Daoy (cell line): Measurements from ENCODE around the gene RSAD2. TPM values are rescaled to one million over a fixed set of nuclear protein-coding genes. Genes with fewer than 3 reads are reported as not detected.
"Not testable (repeated sequence)": the region's sequence is repeated elsewhere in the genome, so short reads cannot be mapped to it uniquely, and the experiment has no call there.

Experiments
- DNase-seq: peaks from one replicate; pipeline ENCODE4 v3.0.0-alpha.2; 2015; ENCODE audit warnings: low read depth
- total RNA-seq: library from RNA; depleted of rRNA; stranded (reverse); fragments of >200 nt; shearing (Covaris generic); gene quantifications from 2 replicates; pipeline ENCODE4 v1.2.3, GENCODE V29; 2014

Gene RSAD2
- total RNA-seq, 1 experiment from 2014 or later = 3.0 TPM

DNA sequence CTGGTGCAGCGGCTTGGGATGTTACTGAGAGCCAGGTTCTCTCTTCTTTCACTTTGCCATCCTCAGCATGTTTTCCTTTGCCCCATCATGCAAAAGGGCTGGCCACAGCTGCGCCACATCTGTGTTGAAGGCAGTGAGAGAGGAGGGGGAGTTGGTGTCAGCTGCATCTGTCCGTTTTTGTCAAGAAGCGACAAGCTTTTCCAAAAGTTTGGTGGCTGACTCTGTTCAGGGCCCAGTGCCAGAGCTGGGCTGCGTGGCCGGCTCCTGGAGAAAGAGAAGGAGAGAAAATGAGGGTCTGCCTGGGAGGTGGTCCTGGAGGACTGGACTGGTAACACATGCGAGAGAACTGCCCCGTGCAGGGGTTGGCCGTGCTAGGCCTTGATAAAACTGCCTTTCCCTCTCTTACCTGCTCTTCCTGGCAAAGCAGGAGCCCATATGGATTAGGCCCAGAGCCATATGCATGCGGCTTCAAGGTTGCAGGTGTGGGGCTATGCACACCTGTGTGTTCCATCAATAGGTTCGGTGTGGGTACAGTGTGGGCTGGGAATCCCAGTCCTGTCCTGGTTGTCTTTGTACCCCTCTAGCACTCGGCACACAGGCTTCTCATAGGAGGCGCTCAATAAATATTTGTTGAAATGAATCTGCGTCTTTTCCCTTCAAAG is 48.6 kb downstream of the RSAD2 start:
- no peak for DNase-seq

DNA sequence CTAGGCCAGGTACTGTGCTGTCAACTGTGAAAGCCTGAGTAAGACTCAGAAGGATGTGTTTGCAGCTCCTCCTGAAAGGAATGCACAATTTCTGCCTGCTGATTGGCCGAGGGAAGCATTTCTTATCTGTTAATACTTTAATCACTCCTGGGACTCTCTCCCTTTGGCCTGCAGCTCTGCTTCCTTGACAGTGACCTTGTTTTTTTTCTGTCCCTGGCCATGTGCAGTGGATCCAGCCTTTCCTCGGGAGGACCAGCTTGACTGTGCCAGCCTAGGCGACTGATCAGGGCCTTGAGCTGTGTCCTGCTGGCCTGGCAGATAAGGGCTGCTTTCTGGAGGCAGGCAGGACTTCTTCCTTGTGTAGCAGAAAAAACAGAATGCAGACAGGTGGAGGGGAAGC is 49.6 kb downstream of the RSAD2 start:
- DNase-seq = no peak

DNA sequence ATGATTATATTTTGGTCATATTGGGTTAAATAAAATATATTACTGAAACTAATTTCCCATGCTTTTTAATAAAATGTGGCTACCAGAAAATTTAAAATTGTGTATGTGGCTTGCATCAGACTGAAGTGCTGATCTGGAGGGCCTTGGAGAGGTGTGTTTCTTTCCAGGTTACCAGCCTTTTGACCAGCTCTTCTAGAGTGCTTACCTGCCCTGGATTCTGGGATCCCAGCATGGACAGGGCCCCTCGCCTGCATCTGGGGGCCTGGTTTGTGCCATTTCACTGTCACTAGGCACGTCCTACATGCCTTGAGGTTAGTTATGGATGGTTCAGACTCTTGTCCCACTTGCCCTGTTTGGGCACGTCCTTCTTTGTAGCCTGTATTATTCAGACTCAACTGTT is 50.2 kb downstream of the RSAD2 start:
- DNase-seq = no peak

DNA sequence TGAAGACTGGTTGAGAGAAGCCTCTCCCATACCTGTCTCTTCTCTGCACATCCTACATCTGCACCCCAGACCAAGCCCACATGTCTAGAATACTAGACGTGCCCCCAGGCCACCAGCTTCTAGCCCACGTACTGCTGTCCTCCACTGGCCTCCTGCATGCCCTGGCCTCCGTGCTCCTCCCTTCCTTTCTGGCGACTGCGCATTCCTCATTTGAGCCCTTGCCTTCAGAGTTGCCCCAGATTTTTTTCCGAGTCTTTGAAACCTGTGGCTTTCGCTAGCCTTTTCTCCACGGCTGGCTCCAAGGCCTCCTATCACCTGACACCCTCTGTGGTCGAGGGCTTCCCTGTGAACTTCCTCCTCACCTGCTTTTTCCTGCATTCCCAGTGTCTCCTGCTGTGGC is 50.9 kb downstream of the RSAD2 start:
- no peak for DNase-seq

DNA sequence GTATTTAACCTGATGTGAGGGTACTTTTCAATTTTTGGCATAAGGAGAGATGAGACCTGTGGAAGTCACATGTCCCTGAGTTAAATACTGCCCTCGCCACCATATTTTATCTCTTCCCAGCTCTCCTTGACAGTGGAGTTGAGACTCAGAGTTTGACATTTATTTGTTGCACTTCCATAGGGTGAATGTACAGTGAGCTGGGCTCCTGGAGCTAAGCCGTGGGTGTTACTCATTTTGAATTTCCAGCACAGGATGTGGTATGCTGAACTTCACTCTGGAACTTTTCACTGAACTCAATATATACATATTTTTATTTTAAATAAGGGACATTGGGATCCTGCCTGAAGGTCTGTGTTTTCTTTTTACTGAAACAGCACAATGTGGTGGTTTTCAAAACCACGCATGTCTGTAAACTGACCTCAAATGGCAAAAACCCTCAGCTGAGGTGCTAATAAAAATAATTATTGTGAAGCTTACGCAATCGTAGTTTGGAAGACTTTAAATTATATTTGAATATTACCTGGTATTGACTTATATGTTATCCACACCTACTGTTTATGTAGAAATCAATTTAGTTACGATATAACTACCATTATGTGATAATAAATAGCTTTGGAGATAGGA is 51.7 kb downstream of the RSAD2 start:
- peak; percentile 44 for DNase-seq

DNA sequence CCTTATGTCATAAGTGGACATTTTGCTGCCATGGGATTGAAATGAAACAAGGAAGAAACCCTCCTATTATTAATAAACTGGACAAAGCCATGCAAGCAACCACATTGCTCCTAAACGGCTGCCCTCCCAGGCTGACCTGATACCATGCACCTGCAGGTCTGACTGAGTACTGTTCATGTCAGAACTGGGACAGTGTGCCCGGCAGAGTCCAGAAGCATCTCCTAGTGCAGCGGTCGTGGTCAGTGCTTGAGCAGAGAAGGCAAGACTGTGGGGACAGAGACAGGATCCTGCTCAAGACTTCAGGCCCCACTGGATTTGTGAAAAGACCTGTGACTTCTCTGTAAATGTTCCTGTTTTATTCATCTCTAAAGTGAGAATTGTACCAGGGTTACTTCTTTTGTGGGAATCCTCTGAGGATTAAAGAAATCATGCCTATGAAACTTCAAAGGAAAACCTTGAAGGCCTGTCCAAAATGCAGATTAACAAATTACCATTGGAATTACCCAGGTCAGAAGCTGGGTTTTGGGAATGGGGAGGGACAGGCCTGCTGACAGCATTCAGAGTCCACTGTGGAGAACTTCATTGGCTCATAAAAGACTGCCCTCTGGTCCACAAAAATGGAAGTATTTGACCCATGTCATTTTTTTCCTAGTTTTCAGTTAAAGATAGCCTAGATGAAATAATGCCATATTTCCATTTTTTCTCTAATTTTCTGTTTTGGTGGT is 53.5 kb downstream of the RSAD2 start:
- DNase-seq = no peak

DNA sequence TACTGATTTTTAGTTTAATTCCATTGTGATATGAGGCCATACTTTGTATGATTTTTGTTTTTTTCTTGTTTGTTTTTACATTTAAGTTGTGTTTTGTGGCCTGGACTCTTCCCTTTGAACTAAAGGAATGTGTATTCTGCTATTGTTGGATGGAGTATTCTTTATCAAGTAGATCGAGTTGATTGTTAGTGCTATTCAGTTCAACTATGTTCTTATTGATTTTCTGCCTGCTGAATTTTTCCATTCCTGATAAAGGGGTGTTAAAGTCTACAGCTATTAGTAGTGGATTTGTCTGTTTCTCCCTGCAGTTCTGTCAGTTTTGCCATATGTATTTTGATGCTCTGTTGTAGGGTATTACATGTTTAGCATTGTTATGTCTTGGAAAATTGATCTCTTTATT is 54.2 kb downstream of the RSAD2 start:
- DNase-seq = no peak

DNA sequence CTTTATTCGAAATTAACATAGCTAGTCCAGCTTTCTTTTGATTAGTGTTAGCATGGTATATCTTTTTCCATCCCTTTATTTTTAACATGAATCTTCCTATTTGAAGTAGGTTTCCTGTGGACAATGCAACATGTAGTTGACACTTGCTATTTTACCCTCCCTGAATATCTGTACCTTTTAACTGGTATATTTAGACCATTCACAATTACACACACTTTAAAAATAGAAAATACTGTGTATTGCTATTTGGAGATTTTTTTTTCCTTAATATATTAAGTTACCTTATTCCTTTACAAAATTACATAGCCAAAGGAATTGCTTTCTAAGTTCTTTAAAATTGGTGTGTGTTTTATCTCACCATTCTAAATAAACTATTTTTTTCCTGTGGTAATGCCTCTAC is 54.6 kb downstream of the RSAD2 start:
- no peak for DNase-seq

DNA sequence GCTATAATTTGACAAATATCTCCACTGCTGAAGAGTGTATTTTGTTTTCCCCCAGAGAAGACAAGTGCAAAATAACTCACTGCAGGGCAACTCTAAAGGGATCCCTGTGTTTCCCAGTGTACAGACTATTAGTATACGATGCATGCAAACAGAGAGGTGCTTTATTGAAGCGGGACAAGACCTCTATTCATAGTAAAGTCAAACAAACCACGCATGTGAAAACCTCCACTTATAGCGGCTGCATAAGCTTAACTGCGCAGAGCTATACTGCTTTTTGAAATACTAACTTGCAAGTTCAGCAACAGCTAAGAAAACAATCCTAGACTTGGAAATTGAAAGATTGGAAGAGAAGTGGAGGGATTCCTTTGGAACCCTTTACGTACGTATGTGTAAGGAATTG is 55.3 kb downstream of the RSAD2 start:
- no peak for DNase-seq

DNA sequence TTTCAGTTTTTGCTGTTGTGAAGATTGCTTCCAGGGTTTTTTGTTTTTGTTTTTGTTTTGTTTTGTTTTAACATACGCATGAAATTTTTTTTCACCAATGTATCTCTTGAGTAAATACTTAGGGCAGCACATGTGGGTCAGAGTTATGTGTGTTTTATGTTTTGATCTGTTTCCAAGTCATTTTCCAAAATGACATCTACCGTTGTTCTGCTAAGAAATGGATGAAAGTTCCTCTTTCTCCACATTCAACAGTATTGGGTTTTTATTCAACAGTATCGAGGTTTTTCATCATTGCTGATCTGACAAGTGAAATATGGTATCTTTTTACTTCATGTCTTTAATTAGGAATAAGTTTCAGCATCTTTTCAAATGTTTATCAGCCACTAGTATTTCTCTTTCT is 56.3 kb downstream of the RSAD2 start:
- no peak for DNase-seq

DNA sequence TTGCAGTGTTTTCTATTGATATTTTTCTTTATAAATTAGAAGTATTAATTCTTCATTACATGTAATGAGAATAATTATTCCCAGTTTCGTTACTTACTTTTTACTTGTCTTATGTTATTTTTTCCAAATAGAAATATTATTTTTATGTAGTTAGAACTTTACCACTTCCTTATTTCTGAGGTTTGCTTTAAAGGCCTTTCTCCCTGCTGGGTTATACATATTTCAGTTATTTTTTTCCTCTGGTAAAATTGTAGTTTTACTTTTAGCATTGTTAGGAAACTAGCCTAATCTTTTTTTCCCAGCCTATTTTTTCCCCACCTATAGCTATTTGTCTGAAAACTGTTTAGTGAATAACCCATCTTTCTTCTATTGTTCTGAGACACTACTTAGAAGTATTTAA is 56.8 kb downstream of the RSAD2 start:
- DNase-seq = no peak

DNA sequence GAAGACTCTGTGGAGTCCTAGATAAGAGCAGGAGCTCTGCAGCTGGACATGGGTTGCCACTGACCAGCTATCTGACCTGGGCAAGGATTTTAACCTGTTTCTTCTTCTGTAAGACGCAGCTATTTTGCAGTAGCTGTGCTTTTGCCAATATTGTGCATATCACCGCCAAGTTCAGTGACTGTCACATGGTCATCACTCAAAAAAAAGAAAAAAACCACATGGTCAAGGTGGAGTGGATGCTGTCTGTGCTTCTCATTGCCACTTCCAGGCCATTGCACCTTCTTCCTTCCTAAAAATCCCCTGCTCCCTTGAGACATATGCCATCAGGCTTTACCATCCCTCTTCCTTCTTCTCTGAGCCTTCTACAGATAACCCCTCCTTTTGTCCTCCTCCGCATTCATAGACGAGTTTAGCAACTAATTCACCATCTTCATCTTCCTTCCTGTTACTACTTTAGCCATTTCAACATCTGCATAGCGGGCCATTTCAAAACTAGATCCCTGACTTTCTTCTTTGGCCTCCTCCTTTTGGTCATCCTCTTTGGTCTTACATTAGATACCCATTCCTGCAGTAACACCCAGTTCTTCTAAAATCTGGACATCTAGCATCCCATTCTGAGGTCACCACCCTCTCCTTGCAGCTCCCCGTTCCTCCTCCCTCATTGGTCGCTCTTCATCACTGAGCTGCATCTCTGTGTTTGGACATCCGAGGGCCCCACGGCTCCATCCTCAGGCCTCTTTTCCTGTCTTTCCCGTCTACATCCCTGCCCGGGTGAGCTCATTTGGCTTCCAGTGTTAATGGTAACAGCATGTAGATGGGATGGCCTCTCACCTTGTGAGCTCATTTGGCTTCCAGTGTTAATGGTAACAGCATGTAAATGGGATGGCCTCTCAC is 57.4 kb downstream of the RSAD2 start:
- no peak for DNase-seq

DNA sequence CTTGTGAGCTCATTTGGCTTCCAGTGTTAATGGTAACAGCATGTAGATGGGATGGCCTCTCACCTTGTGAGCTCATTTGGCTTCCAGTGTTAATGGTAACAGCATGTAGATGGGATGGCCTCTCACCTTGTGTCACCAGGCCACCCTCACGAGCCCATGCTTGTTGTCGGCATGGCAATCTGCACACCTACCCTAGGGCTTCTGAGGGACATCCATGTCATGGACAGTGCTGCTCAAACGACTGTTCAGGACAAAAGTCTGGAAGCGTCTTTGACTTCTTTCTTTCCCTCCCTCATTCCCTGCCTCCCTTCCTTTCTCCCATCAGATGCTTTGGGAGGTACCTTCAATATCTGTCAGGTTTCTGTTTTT is 58.1 kb downstream of the RSAD2 start:
- not testable (repeated sequence) for DNase-seq

DNA sequence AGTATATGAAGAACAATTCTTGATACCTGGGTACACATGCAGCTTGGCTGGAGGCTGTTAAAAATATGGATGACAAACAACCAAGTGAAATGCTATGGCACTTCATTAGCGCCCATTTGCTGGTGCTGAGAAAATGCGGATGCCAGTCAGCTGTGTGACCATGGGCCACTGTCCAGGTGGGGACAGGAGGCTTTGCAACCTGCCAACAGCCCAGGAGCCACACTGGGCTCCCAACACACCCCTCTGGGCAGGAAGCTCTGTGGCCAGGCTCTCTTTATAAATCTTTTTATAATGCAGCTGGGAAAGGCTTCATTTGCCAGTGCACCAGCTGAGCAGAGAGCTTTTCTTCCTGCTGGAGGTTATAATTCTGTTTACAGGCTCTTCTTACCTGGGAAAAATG is 59.6 kb downstream of the RSAD2 start:
- DNase-seq = no peak

DNA sequence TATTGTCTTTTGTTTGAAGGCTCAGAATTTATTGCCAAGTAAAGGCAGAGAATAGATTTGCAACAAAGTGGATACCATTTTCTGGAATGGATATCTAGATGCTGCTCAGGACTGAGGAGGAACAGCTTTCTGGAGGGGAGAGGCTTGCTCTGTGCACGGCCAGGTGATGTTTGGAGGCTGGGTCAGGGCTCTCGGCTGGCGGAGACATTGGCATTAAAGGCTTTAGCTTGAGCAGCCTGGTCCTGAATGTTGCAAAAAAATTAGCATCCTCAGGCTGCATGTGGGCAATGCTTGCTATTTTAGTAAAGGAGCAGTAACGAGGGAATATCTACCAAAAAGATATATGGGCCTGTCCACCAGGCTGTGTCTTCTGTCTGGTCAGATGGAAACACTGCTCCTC is 60.0 kb downstream of the RSAD2 start:
- DNase-seq = no peak

DNA sequence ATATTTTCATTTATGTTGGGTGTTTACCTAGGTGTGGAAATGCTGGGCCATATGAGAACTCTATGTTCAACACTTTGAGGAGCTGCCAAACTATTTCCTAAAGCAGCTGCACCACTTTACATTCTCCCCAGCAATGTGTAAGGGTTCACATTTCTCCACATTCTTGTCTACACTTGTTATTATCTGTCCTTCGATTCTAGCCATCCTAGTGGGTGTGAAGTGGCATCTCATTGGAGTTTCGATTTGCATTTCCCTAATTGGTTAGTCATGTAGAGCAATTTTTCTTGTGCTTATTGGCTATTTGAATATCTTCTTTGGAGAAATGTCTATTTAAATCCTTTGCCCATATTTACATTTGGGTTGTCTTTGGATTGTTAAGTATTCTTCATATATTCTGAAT is 61.5 kb downstream of the RSAD2 start:
- DNase-seq = no peak

DNA sequence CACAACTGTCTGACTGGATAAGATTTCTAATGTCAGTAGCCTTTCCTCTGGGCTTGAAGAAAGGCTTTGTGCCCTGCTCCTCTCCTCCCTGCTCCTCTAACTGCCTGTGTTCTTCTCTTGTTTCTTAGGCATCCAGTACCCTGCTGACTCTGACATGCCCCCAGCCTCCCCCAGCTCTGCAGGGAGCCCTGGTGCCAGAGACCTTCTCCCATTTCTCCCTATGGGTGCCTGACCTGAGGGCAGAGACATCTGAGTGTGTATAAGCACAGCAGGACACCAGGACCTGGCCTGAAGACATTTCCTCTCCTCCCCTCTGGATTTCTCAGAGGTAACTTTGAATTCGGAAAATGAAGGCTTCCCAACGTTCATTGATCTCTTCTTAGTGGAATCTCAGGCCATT is 63.2 kb downstream of the RSAD2 start:
- DNase-seq = no peak

DNA sequence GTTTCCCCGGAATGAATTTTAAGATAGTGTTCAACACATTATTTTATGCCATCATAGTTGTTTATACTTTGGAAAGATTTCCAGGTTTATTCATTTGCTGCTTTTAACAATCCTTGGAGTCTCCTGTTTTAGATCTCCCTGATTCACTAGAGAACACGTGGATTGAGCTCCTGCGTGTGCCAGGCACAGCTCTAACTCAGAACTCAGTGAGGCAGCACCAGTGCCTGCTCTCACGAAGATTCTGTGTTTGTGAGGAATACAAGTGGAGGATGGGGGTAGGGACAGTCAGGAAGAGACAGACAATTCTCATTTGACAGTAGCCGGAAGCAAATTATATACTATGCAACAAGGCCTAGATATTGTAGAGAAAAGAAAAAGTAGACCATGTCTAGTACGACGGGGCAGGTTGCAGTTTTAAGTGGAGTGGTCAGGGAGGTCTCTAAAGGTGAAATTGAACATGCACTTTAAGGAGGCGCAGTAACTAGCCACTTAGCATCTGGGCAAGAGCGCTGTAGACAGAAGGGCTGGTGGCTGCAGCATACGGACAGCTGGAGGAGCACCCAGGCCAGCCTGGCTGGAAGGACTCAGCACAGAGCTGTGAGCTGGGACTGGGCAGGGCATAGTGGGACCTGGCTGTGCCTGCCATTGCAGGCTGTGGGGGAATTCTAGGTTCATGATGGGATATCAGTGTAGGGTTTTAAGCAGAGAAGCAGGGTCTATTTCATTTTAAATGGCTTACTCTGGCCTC is 63.9 kb downstream of the RSAD2 start:
- no peak for DNase-seq

DNA sequence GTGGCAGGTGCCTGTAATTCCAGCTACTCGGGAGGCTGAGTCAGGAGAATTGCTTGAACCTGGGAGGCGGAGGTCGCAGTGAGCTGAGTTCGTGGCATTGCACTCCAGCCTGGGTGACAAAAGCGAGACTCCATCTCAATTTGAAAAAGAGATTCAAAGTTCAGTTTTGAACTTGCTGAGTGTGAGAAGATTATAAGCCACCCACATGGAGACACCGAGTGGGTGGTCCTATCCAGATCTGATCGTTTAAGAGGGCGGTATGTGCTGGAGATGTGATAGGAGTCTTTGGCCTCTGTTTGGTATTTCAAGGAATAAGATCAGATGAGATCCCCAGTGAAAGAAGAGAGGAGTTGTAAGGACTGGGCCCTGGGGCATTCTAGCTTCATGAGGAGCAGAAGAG is 65.3 kb downstream of the RSAD2 start:
- no peak for DNase-seq

DNA sequence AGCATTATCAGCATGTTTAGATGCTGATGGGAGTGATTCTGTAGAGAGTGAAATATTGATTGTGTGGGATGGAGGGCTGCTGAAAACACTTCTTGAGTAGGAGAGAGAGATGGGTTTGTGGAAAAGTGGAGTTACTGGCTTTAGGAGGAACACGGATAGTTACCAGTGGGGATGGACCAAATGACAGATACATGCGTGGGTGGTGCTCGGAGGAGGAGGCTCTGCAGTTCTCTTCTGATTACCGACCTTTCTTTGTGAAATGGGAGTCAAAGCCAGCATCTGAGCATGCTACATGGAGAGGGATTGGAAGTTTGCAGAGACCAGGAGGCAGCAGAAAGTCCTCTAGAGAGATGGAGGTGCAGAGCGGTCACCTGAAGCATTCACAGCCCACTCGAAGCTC is 65.9 kb downstream of the RSAD2 start:
- DNase-seq = no peak

DNA sequence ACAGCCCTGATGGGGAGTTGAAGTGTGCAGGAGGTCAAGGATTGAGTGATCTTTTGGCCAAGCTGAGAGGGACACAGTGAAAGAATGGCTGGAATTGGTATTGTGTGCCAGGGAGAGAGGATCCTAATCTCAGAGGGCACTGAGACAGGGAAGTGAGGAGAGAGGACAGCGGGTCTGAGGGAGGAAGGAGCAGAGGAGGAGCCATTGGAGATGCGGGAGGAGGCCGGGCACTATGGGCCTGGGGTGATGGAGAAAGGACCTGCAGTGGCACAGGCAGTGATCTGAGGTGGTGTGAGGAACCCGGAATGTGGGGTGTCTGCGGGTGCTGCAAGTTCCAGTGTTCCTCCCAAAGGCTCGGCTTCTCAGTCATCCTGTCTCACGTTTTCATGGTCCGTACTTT is 66.4 kb downstream of the RSAD2 start:
- DNase-seq = no peak

DNA sequence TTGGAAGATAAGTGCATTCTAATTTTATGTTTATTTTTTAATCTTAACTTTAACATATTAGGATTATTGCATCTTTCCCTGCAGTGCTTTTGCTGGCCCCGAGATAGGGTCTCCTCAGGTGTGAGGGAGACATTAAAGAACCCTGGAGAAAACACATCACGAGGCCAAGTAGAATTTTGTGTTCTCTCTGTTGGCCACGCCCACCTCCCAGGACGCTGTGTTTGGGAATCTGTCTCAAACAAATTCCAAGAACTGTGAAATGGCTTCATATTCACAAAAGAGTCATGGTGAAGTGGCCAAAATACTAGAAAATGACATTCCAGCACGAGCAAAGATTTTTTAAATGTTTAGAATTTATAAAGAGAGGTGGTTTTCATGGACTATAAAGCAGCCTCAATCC is 67.0 kb downstream of the RSAD2 start:
- DNase-seq = no peak
